SW 1271 (cell line): ENCODE data around the gene CFAP70.
A peak's percentile ranks its signal among the peaks of the same experiment; 100 is the strongest.
"Not testable (repeated sequence)": the region's sequence is repeated elsewhere in the genome, so short reads cannot be mapped to it uniquely, and the experiment has no call there.

Source experiments
- DNase-seq, 2 experiments: peaks; one replicate each; lab custom pipeline; 2025; lab: John Stamatoyannopoulos, UW

Gene CFAP70

GRCh38 chr10:73358331-73359279 is at the start of gene CFAP70:
Gene CFAP70, minus strand, starts transcription at chr10:73358864. Its CDS starts 4,068 bp downstream, at chr10:73354796.
- DNase-seq: peak; percentile 82 to 90

DNA sequence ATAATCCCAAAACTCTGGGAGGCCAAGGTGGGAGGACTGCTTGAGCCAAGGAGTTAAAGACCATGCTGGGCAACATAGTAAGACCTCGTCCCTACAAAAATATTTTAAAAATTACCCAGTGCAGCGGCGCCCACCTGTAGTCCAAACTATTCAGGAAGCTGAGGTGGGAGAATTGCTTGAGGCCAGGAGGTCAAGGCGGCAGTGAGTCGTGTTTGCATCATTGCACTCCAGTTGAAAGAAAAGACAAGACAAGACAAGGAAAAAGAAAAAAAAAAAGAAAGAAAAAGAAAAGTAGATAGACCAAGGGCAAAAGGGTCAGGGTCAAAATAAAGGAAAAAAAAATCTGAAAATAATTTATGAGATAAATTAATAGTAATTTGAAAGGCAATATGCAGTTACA is 49.4 kb upstream of the CFAP70 start:
- DNase-seq: no peak

DNA sequence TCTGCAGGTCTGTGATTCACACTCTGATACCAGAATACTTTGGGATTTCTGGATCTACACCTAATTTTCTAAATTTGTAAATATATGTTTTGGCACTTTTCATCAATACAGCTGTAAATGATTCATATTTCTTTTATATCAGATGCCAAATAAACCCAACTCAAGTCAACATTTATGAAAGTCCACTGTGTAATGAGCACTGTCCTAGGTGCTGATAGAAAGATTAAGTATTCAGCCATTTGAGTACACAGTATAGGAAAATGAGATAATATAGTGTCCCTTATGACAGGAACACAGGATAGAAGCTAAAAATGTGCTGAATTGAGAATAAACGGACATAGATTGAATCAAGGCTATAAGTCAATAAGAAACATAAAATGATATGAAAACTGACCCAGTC is 48.8 kb upstream of the CFAP70 start:
- no peak for DNase-seq

DNA sequence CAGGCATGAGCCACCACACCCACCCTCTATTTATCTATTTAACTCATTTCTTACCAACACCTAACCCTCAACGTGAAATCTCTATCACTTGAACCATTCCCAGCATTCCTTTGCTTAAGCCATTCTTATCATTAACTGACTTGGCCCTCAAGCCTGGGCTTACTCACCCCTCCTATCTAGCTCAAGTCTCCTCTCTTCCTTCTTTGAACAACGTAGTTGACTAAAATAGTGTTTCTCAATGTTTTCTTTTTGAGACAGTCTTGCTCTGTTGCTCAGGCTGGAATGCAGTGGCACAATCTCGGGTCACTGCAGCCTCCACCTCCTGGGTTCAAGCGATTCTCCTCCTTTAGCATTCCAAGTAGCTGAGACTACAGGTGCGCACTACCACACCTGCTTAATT is 48.2 kb upstream of the CFAP70 start:
- no peak for DNase-seq

GRCh38 chr10:73405556-73405955 is 46.9 kb upstream of the CFAP70 start:
- DNase-seq: no peak

DNA sequence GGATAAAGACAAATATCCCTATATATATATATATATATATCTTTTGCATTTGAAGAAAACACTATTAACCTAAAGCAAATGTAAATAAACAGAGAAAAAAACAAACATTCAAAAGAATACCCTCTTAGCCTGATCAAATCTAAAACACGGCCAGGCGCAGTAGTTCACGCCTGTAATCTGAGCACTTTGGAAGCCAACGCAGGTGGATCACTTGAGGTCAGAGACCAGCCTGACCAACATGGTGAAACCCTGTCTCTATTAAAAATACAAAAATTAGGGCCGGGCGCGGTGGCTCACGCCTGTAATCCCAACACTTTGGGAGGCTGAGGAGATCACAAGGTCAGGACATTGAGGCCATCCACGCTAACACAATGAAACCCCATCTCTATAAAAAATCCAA is 46.0 kb upstream of the CFAP70 start:
- DNase-seq: no peak

GRCh38 chr10:73401636-73402035 is 43.0 kb upstream of the CFAP70 start:
- no peak for DNase-seq

GRCh38 chr10:73399063-73399462 is 40.4 kb upstream of the CFAP70 start:
- no peak for DNase-seq

DNA sequence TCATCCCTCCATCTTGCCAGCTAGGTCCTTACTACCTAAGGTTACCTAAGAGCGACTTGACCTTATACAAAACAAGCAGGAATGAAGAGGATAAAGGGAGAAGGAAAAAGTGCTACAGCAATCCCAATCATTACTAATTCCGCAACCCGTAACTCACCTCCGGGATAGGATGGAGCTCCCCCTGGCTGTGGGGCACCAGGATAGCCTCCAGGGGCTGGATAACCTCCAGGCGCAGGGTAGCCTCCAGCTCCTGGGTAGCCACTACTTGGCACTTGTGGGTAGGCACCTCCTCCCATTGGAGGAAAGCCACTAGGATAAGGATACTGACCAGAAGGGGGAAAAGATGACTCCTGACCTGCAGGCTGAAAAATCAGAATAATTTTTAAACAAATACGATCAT is 39.4 kb upstream of the CFAP70 start:
- no peak for DNase-seq

GRCh38 chr10:73394325-73394724 is 35.7 kb upstream of the CFAP70 start:
- not testable (repeated sequence) for DNase-seq

DNA sequence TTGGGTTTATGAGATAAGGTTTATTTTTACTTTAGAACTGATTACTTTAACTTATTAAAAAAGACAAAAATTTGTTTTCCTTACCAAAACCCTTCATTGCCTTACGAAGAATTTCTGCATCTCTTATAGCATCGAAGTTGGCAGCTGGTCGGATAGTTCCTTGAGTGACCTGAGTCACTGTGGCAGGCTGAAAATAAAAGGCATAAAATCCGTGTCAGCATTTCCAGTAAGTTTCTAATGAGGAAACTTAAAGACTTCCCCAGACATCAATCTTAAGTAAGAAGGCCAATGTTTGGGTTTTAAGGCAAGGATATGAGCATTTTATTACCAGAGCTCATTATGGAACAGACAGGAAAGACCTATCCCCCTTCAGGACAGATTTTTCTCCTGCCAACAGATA is 29.6 kb upstream of the CFAP70 start:
- no peak for DNase-seq

DNA sequence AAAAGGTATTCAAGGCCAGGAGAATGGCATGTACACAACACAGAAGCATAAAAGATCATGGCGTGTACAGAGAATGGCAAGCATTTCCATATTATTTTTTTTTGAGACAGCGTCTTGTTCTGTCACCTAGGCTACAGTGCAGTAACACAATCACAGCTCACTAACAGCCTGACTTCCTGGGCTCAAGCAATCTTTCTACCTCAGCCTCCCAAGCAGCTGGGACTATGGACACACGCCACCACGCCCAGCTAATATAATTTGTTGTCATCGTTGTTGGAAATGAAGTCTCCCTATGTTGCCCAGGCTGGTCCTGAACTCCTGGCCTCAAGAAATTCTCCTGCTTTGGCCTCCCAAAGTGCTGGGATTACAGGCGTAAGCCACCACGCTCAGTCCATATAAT is 27.9 kb upstream of the CFAP70 start:
- no peak for DNase-seq

- DNase-seq: no peak
Observed at GRCh38 chr10:73379064-73379748, 20.5 kb upstream of the CFAP70 start.

GRCh38 chr10:73376679-73377078 is 18.0 kb upstream of the CFAP70 start:
- no peak for DNase-seq

DNA sequence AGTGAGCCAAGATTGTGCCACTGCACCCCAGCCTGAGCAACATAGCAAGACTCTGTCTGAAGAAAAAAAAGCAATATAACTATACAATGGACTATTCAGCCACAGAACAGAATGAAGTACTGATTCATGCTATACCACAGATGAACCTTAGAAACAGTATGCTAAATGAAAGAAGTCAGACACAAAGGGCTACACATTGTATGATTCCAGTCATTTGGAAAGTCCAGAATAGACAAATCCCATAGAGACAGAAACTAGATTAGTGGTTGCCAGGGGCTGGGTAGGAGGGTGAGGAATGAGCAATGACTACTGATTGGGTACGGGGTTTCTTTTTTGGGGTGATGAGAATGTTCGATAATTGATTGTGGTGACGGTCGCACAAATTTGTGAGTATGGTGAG is 9.6 kb upstream of the CFAP70 start:
- DNase-seq: no peak

DNA sequence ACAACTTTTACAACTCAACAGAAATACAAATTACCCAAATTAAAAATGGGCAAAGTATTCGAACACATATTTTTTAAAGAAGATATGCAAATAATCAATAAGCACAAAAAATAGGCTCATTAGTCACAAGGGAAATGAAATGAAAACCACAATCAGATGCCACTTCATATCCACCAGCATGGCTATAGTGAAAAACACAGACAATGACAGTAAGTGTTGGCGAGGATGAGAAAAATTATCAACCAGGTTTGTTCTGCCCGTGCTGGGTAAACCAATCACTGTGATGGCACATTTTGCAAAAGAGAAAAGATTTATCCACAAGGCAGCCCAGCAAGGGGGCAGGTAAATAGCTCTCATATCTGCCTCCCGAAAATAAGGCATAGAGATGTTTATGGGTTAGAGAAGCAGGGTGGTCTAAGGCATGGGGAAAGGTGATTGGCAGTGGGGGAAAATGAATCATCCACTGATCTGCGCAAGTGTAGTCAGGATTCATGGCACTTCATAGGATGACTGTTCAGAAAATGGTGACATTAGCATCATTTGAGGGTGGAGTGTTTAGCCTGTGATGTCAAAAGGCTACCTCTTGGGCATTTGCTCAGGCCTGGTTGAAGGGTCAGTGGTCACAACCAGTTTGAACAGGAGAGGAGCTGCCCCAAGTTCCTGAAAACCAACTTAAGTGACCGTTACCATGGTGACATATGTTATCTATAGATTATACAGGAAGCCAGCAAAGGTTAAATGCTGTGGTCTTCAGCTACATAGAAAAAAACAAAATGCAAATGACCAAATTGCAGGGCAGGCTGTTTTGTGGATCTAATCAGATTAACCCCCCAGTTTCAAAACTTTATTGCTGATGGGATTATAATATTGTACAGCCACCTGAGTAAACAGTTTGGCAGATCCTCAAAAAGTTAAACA is 8.0 kb upstream of the CFAP70 start:
- no peak for DNase-seq

DNA sequence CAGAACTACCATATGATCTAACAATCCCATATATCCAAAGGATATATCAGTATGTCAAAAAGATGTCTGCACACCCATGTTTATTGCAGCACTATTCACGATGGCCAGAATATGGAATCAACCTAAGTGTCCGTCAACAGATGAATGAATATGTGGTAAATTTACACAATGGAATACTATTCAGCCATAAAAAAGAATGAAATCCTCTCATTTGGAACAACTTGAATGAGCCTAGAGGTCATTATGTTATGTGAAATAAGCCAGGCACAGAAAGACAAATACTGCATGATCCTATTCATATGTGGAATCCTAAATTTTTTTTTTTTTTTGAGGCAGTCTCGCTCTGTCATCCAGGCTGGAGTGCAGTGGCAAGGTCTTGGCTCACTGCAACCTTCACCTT is 6.3 kb upstream of the CFAP70 start:
- no peak for DNase-seq

DNA sequence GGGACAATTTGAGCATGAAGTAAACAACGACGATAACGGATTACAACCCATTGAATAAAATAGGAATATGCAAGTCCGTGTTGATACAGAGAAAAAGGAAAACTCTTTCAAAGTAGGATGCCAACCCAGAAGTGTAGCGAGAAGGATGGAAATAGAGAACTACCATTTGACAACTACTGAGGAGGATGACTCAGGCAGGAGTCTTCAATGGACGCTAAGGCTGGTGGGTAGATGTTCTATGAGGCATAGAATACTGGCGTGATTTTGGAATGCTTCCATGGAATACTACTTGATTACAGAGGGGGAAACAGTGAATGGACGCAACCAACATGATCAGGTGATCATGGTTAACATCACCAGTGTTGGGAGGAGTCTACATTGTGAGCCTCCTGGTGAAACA is 828 bp upstream of the CFAP70 start:
- no peak for DNase-seq

DNA sequence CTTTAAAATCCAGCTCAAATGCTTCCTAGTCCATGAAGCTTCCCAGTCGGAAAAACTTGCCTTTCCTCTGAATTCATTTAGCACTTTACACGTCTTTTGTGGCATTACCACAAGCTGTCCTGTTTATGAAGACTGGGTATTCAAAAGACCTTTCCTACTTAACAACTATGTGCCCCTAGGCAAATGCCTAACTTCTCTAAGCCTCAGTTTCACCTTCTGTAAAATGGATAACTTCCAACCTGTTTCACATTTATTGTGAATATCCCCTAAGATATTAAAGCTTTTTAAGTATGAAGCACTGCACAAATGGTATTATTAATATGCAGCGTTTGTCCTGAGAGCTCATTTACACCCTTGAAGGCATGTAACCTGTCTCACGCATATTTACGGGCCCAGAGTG is 843 bp downstream of the CFAP70 start:
- DNase-seq: no peak

DNA sequence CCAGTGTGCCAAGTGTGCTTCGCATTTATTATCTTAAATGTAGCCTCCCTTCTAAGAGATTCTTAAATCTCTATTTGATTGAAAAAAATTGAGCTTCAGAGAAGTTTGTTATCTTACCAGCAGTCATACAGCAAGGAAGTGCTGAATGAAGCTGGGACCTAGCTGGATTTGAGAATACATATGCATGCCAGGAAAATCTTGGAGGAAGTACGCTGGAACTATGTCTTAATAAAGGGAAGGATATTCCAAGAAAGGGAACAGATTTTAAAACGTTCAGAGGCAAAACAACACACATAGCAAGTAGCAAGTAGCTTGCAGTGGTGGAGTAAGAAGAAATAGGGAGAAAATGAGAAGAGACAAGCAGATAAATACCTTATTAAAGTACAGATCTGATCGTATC is 1.5 kb downstream of the CFAP70 start:
- DNase-seq: no peak

GRCh38 chr10:73344269-73344668 is 14.4 kb downstream of the CFAP70 start:
- no peak for DNase-seq

DNA sequence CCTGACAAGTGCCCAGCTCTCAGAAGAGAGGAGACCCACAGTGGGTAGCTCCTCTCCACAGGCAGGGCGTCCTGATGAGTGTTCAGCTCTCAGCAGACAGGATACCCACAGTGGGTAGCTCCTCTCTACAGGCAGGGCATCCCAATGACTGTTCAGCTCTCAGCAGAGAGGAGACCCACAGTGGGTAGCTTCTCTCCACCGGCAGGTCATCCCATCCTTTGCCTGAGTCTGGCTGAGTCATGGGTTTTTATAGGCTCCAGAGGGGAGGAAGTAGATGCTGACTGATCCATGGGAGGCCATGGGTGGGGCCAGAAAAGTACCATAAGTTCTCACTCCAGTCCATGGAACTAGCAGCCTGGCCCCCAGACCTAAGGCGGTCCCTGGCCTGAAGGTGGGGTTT is 18.5 kb downstream of the CFAP70 start:
- DNase-seq: no peak
